ENCODE data around the gene HPCAL1. TPM values are rescaled to one million over a fixed set of nuclear protein-coding genes. Genes with fewer than 3 reads are reported as not detected.

Gene HPCAL1
- total and polyA plus RNA-seq, 2 of the 4 experiments (the other 2 are of a cell fraction), result 8.2 to 33.7 TPM

DNA sequence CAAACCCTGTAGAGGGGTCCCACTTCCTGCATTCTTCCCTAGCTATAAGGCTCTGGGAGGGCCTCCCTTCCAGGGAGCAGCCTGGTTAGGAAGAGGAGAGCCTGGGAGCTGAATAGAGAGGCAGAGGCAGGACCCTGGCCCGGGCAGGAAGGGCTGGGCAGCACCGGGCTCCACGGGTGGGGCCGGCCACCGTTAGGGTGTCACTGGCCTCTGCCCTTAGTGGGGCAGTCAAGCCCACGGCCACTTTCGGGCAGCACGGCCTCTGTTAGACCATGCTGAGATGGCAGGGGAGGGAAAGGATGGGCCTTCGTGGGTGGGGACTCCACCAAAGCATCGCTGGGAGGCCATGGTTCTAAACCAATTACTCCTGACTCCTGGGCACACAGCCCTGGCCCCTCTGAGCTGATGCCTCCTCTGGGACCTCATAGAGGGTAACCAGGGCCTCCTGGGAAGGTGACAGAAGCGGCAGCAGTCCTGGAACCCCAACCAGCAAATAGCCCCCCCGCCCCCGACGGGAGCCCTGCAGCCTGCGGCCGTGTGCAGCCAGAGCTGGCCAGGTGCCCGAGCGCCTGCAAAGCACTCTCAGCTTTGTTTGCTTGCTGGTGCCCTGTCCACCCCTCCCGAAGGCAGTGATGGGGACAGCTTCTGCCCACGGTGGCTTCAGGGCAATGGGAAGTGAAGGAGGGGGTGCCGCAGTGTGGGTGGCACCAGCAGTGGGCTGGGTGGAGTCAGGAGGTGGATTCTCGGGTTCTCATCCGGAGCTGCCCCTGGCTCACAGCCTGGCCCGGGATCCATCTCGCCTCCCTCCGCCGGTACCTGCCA is 16.3 kb upstream of the HPCAL1 start:
- no peak overlapping the region for H3K23ac ChIP-seq (ENCODE audit: low read depth, low read length)
- DNase-seq, result no peak
- H2BK20ac ChIP-seq (ENCODE audit: low read depth, low read length), result peak overlapping the region; percentile 57; the same call in 1 of the 2 replicates
- POLR2A ChIA-PET (ENCODE audit: unreplicated experiment), result interaction anchor here (0.9 kb wide), 1 partner anchor 41 kb away, joined by 3 read pairs; no protein-coding TSS in a partner anchor
- H2BK120ac ChIP-seq (ENCODE audit: low read depth, low read length), result peak overlapping the region; percentile 99
- peak overlapping the region; percentile 77 for H2AK5ac ChIP-seq (ENCODE audit: low read depth, low read length)
- intact Hi-C loops (cut with micrococcal nuclease) (no loop called here), in situ Hi-C loops (cut with MboI; ENCODE audit: low sequenced_read_pairs) (no loop called here), dilution Hi-C loops (cut with HindIII; ENCODE audit: low sequenced_read_pairs, unreplicated experiment) (no loop called here)
- no peak overlapping the region for H3K27ac ChIP-seq (ENCODE audit: insufficient read depth, low read length)
- ATAC-seq (ENCODE audit: low read depth), result no peak
- H3K18ac ChIP-seq (ENCODE audit: low read depth, low read length), result no peak overlapping the region
- WGBS, 2 experiments (ENCODE audit: extremely low coverage in 2 of 2, insufficient read length in 1 of 2), result 75% methylated on average over 17 of the region's 27 CpGs; no CpG with 5 or more reads in 1 of the 2 experiments
- peaks cover 30% of the 10 kb centered on the region for H3K9me1 ChIP-seq (ENCODE audit: insufficient read depth, low read length)
- H4K20me1 ChIP-seq (ENCODE audit: insufficient read depth, low read length), result no peaks in the 10 kb centered on the region
- H3K14ac ChIP-seq (replicated peaks; ENCODE audit: low read depth, low read length), result peak overlapping the region; percentile 22; the same call in 1 of the 2 replicates
- H3K4me1 ChIP-seq (ENCODE audit: control insufficient read depth, insufficient read depth, low read length), result peaks cover 27% of the 10 kb centered on the region
- no peak overlapping the region for H3K56ac ChIP-seq (ENCODE audit: extremely low read depth, insufficient read depth, low read length)
- H4K8ac ChIP-seq (ENCODE audit: low read depth in 2 of 2, low read length in 2 of 2), result peak overlapping the region; percentile 41 to 70; a peak in 3 of 4 replicates
- peak overlapping the region; percentile 66 for H2AFZ ChIP-seq (replicated peaks; ENCODE audit: low read length, poor library complexity)
- H3K27me3 ChIP-seq (ENCODE audit: control insufficient read depth, insufficient read depth, low read length), result no peaks in the 10 kb centered on the region
- H3K36me3 ChIP-seq (ENCODE audit: control insufficient read depth, insufficient read depth, low read length), result no peaks in the 10 kb centered on the region
- H2AK9ac ChIP-seq (replicated peaks; ENCODE audit: low read depth, low read length, poor library complexity), result peak overlapping the region; percentile 86
- peak overlapping the region; percentile 38; the same call in 1 of the 3 replicates for H2BK15ac ChIP-seq (ENCODE audit: low read depth, low read length)
- BruUV-seq (replicated peaks), result no TSS peak
- H3K4ac ChIP-seq (ENCODE audit: low read depth, low read length), result peak overlapping the region; percentile 24; the same call in 1 of the 2 replicates
- H3K79me1 ChIP-seq (ENCODE audit: low read depth in 1 of 2, low read length in 2 of 2), result peaks cover 0 to 4% of the 10 kb centered on the region in 2 experiments; a peak in 1 of 4 replicates
- H4K5ac ChIP-seq (ENCODE audit: low read depth, low read length), result peak overlapping the region; percentile 24; the same call in 1 of the 2 replicates
- H3K9me3 ChIP-seq (ENCODE audit: control insufficient read depth, insufficient read depth, low read length), result no peaks in the 10 kb centered on the region
- H4K91ac ChIP-seq (ENCODE audit: insufficient read depth, low read depth, low read length), result peak overlapping the region; percentile 96; the same call in 1 of the 2 replicates
- CTCF ChIA-PET, result interaction anchor here (1.2 to 1.4 kb wide), 2 partner anchors 123 to 148 kb away, joined by 3 read pairs; no protein-coding TSS in a partner anchor
- no peak overlapping the region for H3K4me3 ChIP-seq (ENCODE audit: insufficient read depth, low read depth, low read length)
- H3K9ac ChIP-seq (ENCODE audit: low read depth, low read length), result no peak overlapping the region
- no peak overlapping the region for H3K4me2 ChIP-seq (ENCODE audit: low read depth, low read length)
- H2BK5ac ChIP-seq (ENCODE audit: low read depth, low read length, poor library complexity, severe bottlenecking), result no peak overlapping the region
- TF ChIP-seq, protein P1, sequence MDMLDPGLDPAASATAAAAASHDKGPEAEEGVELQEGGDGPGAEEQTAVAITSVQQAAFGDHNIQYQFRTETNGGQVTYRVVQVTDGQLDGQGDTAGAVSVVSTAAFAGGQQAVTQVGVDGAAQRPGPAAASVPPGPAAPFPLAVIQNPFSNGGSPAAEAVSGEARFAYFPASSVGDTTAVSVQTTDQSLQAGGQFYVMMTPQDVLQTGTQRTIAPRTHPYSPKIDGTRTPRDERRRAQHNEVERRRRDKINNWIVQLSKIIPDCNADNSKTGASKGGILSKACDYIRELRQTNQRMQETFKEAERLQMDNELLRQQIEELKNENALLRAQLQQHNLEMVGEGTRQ (IDR thresholded peaks at IDR 0.05; ENCODE audit: low read depth, low read length), result no peak
- TF ChIP-seq CEBPB (IDR thresholded peaks at IDR 0.05; ENCODE audit: low read depth, low read length), result no peak
- no peak for TF ChIP-seq MAZ (IDR thresholded peaks at IDR 0.05; ENCODE audit: borderline replicate concordance, low read depth, low read length)
- TF ChIP-seq MAFK (IDR thresholded peaks at IDR 0.05; ENCODE audit: low read depth, low read length), result no peak
- no peak for TF ChIP-seq SMC3 (IDR thresholded peaks at IDR 0.05; ENCODE audit: low read depth, low read length)
- TF ChIP-seq, protein P2, sequence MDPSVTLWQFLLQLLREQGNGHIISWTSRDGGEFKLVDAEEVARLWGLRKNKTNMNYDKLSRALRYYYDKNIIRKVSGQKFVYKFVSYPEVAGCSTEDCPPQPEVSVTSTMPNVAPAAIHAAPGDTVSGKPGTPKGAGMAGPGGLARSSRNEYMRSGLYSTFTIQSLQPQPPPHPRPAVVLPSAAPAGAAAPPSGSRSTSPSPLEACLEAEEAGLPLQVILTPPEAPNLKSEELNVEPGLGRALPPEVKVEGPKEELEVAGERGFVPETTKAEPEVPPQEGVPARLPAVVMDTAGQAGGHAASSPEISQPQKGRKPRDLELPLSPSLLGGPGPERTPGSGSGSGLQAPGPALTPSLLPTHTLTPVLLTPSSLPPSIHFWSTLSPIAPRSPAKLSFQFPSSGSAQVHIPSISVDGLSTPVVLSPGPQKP (IDR thresholded peaks at IDR 0.05; ENCODE audit: borderline replicate concordance, low read depth, low read length), result no peak
- no peak for TF ChIP-seq MXI1 (IDR thresholded peaks at IDR 0.05; ENCODE audit: borderline replicate concordance, low read depth, low read length)
- TF ChIP-seq RCOR1 (IDR thresholded peaks at IDR 0.05; ENCODE audit: insufficient replicate concordance, low read length), result no peak
- TF ChIP-seq NFE2L2 (IDR thresholded peaks at IDR 0.05; ENCODE audit: low read depth, low read length), result no peak
- TF ChIP-seq CHD1 (IDR thresholded peaks at IDR 0.05; ENCODE audit: low read depth, low read length), result no peak
- TF ChIP-seq, protein P3, sequence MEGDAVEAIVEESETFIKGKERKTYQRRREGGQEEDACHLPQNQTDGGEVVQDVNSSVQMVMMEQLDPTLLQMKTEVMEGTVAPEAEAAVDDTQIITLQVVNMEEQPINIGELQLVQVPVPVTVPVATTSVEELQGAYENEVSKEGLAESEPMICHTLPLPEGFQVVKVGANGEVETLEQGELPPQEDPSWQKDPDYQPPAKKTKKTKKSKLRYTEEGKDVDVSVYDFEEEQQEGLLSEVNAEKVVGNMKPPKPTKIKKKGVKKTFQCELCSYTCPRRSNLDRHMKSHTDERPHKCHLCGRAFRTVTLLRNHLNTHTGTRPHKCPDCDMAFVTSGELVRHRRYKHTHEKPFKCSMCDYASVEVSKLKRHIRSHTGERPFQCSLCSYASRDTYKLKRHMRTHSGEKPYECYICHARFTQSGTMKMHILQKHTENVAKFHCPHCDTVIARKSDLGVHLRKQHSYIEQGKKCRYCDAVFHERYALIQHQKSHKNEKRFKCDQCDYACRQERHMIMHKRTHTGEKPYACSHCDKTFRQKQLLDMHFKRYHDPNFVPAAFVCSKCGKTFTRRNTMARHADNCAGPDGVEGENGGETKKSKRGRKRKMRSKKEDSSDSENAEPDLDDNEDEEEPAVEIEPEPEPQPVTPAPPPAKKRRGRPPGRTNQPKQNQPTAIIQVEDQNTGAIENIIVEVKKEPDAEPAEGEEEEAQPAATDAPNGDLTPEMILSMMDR (conservative IDR thresholded peaks at IDR 0.05; ENCODE audit: low read depth, low read length), result no peak
- TF ChIP-seq POLR2A (IDR thresholded peaks at IDR 0.05; ENCODE audit: low read depth, low read length), result no peak
- no peak for TF ChIP-seq RFX5 (IDR thresholded peaks at IDR 0.05; ENCODE audit: low read depth, low read length)
